NCI-H524 treated with DMSO at 0.1 percent for 48 hours (cell line): ENCODE results near the gene PTPN5.

Experiments used
- DNase-seq: peaks from one replicate; lab custom pipeline; 2025; lab: John Stamatoyannopoulos, UW

PTPN5 gene

DNA sequence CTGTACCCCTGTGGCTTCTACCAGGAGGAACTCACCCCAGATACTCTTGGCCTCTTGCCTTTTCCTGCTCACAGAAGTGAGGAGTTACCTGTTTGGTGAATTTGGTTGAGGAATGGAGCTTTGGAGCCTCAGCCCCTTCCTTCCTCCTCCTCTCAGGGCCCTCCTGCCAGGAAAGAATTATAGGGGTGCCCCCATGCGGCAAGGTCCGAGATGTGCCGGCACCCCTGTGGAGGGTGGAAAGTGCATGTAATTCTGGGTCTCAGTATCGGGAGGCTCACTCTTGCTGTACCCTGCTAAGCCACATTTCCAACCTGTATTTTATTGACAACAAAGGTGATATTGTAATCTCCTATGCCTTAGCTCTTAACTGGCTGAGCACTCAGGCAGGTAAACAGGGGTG lies 51.9 kb downstream of the PTPN5 start:
- no peak for DNase-seq

DNA sequence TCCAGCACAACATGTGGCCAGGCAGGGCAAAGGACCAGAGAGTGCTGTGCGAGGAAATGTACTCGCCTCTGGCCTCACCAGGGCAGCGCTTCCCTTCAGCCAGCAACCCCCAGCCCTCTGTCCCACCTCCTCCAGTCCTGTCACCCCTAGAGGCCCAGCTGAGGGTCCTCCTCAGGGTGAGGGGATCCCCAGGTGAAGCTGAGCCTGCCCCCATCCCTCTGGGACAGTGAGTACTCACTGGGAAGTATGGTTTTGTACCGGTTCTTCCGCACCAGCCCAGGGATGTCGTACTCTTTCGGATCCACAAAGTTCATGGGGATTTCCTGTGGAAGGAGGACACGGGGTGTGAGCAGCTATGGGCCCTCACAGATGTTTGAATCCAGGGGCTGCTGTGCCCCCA lies 54.0 kb downstream of the PTPN5 start:
- DNase-seq = no peak

DNA sequence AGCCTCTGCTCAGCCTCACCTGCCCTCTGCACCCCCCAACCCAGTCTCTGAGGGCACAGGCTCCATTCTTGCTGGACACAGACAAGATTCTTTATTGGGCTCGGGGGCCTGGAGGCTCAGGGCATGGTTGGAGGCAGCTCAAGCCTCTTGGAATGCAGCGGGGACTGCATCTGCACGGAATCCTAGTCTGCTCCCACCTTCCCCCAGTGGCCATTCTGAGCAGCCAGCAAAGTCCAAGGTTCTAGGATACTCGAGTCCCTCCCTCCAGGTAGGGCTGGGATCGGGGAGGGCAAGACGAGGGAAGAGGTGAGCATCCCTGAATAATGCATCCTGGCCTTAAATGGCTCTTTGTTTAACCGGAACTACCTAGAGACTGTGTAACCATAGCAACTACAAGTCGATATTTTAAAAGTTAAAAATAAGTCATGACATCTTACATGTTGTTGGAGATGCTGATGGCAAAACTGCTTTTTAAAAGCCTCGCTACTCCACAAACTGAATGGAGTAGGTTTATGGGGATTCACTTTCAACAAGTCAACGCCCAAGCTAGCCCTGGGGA lies 54.9 kb downstream of the PTPN5 start:
- no peak for DNase-seq

GRCh38 chr11:18733202-18733601 lies 58.4 kb downstream of the PTPN5 start:
- DNase-seq = no peak

DNA sequence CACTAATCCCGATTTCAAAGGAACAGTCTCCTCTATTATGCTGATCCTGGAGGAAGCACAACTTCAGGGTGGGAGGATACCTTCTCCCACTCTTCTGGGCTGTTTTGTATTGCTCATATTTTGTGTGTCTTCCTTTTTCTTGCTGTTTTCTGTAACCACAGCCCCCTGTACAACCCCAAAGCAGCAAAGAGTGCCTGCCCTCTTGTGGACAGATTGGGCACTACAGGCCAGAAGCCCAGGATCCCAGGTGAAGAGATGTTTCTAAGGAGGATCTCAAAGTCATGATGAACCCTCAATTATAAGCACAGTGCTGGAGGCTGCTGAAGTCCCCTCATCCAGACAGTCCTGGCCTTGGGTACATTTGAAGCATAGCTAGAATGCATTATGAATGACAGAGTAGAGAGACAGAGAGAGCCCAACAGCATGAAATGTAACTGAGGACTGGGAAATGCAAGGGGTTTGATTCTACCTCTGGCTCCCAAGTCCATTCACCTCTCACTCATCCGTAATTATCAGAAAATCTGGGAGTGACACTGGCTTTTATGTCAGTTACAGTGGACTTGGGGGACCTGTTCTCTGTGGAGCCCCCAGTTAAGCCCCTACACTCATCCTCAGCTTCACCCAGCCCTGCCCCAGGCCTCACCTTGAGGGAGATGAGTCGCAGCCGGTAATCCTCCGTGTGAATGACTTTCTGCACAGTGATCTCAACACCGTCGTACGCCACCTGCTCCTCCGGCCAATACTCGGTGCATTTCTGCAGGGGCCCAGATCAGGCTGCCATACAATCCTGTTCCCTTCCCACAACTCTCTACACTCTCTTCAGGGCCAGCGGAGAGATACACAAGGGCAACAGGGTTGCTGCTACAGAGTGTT lies 59.4 kb downstream of the PTPN5 start:
- no peak for DNase-seq

GRCh38 chr11:18731441-18731840 lies 60.2 kb downstream of the PTPN5 start:
- no peak for DNase-seq

DNA sequence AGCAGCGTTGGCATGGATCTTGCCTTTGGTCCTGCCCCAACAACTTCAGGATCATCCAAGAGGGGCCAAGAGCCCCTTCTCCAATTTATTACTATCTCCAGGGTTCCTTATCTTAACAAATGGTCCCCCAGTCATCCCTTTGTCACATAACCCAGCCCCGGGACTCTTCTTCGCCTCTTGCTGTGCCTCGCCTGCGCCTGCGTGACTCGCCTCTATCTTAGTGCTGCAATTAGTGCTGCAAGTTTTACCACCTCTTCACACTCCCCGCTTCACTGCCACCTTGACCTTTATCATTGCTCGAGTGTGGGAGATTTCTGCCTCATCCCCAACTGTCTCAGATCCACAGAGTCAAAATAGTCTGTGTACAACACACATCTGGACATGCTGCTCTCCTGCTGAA lies 61.6 kb downstream of the PTPN5 start:
- DNase-seq = no peak

GRCh38 chr11:18729426-18729825 lies 62.2 kb downstream of the PTPN5 start:
- DNase-seq = no peak

GRCh38 chr11:18728658-18729057 lies 62.9 kb downstream of the PTPN5 start:
- DNase-seq = no peak

GRCh38 chr11:18727479-18728236 lies 63.9 kb downstream of the PTPN5 start:
- DNase-seq = no peak

- DNase-seq = no peak
Measured at GRCh38 chr11:18726040-18726439, 65.6 kb downstream of the PTPN5 start, which contains the start of gene IGSF22. Gene IGSF22, minus strand, starts transcription at chr11:18726188. Its CDS starts 1,952 bp downstream, at chr11:18724236.

DNA sequence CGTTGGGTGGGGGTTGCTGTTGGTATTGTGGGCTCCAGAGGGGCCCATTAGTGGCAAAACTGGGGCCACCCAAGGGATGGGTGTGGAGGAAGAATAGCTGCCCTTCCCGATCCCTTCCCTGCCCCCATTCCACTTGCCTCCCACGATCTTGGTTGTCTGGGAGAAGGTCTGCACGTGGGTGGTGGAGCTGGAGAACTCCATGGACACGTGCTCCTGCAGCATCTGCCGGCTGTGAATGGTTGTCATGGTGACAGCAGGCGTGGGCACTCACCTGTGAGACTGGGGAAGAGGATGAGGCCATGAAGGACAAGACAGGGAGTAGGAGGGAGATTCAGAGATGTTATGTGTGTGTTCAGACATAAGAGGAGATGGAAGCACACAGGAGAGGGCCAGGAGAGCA lies 67.6 kb downstream of the PTPN5 start:
- DNase-seq = no peak

DNA sequence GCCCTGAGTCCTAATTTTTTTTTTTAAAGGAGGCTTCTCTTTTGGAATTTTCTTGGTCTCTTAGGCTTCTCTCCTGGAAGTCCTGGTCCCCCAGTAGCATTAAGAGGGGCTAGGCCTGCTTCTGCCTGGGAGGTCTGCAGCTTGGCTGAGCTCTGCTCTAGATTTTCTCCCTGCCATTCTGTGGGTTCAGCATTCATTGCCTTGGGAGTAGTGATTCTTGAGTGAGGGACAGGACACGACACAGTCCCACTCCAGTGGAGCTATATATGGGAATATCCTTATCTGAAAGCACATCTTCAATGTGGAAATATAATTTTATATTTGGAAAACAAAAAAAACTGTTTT lies 69.3 kb downstream of the PTPN5 start:
- no peak for DNase-seq

- DNase-seq = no peak
Measured at GRCh38 chr11:18721561-18722292, 69.9 kb downstream of the PTPN5 start.

- DNase-seq = no peak
Measured at GRCh38 chr11:18720808-18721560, 70.6 kb downstream of the PTPN5 start.

DNA sequence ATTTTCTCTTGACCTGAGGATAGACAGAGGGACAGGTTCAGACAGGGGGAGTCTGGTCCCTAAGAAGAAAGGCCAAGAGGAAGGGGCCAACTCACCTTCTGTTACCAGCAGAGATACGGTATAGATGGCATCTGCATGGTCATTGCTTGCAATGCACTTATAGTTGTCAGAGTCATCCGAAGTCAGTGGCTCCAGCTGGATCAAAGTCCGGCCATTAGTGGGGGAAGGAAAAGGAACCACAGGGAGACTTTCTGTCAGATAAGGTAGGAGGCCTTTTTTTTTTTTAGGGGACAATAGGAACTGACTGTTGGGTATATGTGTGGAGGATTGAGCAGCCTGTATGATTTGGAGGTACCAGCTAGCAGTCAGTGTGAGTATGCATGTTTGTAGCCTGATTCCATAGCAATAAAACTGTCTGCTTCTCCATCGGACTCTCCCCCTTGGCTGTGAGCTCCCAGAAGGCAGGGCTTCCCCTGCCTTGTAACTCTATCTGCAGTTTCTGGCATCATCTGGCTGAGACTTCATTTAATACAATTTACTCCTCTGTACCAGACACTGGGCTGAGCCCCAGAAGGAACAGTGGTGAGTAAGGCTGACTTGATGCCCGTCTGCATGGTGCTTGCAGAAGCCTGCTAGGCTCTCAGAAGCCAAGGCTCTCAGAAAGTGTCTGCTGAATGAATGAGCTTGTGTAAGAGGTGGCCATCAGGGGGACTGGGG lies 71.3 kb downstream of the PTPN5 start:
- no peak for DNase-seq

DNA sequence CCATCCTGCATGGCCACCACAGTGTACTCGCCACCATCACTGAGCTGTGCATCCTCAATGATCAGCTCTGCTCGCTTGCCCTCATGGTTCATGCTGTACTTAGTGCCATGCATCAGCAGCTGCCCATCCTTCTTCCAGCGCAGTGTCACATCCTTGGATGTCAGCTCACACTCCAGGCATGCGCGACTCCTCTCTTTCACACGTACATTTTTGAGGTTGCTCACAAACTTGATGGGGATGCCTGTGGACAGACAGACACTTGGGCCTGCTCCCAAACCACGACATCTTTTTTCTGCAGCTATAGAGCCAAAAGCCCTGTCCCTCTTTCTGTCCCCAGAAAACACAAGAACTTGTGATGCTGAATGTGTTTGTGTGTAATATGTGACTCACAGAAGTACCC lies 76.1 kb downstream of the PTPN5 start:
- no peak for DNase-seq

GRCh38 chr11:18714443-18714780 lies 77.2 kb downstream of the PTPN5 start:
- no peak for DNase-seq

GRCh38 chr11:18713646-18714442 lies 77.8 kb downstream of the PTPN5 start:
- DNase-seq = no peak

GRCh38 chr11:18710545-18710944 lies 81.1 kb downstream of the PTPN5 start:
- DNase-seq = no peak
